Cardiac muscle cell (in vitro differentiated cells and primary cell): Measurements from ENCODE around the gene PPIE. TPM values are rescaled to one million over a fixed set of nuclear protein-coding genes. Genes with fewer than 3 reads are reported as not detected.
"Not testable (repeated sequence)": the region's sequence is repeated elsewhere in the genome, so short reads cannot be mapped to it uniquely, and the experiment has no call there.

Source experiments
- DNase-seq, 2 donors: peaks; one replicate each; pipeline versions ENCODE4 v3.0.0 to v3.0.0-alpha.2; 2010 to 2017; ENCODE audit warnings: low read depth in 1 of 2, low spot score in 1 of 2
- H3K27ac ChIP-seq: fragments of 200-600 bp; sonication (generic); 2 replicates; pipeline ENCODE4 v1.5.1; 2016
- H3K27me3 ChIP-seq: fragments of 200-600 bp; sonication (generic); 2 replicates; pipeline ENCODE4 v1.6.0; 2016; ENCODE audit warnings: control low read depth
- H3K36me3 ChIP-seq: fragments of 200-600 bp; sonication (generic); 2 replicates; pipeline ENCODE4 v1.5.1; 2016; ENCODE audit warnings: control low read depth
- H3K4me1 ChIP-seq: fragments of 200-600 bp; sonication (generic); 2 replicates; pipeline ENCODE4 v1.8.1; 2017; ENCODE audit warnings: low read depth, mild to moderate bottlenecking, mixed run types
- H3K4me3 ChIP-seq: fragments of 200-600 bp; sonication (generic); 2 replicates; pipeline ENCODE4 v1.5.1; 2016; ENCODE audit warnings: mild to moderate bottlenecking
- H3K9me3 ChIP-seq: fragments of 200-600 bp; sonication (generic); 2 replicates; pipeline ENCODE4 v1.5.1; 2017; ENCODE audit warnings: low read depth, mild to moderate bottlenecking, control low read depth
- CTCF ChIP-seq: IDR thresholded peaks from 2 replicates; pipeline ENCODE4 v1.5.1; 2012; ENCODE audit warnings: low read depth, mild to moderate bottlenecking, low read length
- polyA plus RNA-seq: library from polyadenylated mRNA; unstranded; fragments of >200 nt; fragmentation: Nextera tagmentation; extraction: Ambion mirVana; gene quantifications from 2 replicates; pipeline ENCODE4 v1.2.1, GENCODE V29; 2016
- total RNA-seq: library from RNA; depleted of rRNA; stranded (reverse); fragments of >200 nt; gene quantifications from 2 replicates; pipeline ENCODE4 v1.2.3, GENCODE V29; 2016

PPIE gene
- total and polyA plus RNA-seq, 2 experiments from 2014 or later, result 38.7 to 68.3 TPM

DNA sequence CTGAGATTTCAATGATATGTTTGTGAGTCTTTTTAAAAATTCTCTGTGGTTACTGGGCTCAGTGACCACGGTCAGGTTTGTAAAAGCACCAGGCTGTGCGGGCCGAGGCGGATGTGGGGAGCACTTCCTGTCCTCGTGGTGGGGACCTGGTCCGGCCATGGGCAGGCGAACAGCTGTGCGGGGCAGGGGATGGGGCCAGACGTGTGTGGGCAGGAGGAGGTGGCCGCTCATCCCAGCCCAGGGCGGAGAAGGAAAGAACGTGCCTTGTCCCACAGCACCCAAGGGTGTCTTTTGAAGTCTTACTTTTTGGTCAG is 37.7 kb downstream of the PPIE start:
- H3K27ac ChIP-seq, result no peak overlapping the region
- H3K4me1 ChIP-seq, result no peaks in the 10 kb centered on the region
- DNase-seq, result no peak
- TF ChIP-seq CTCF, result no peak
- no peaks in the 10 kb centered on the region for H3K36me3 ChIP-seq
- peaks cover 37% of the 10 kb centered on the region for H3K27me3 ChIP-seq
- H3K9me3 ChIP-seq, result no peaks in the 10 kb centered on the region
- no peak overlapping the region for H3K4me3 ChIP-seq

- TF ChIP-seq CTCF, result no peak
- peaks cover 38% of the 10 kb centered on the region for H3K27me3 ChIP-seq
- DNase-seq, result no peak
- no peaks in the 10 kb centered on the region for H3K36me3 ChIP-seq
- no peaks in the 10 kb centered on the region for H3K4me1 ChIP-seq
- no peaks in the 10 kb centered on the region for H3K9me3 ChIP-seq
- H3K4me3 ChIP-seq, result no peak overlapping the region
- H3K27ac ChIP-seq, result no peak overlapping the region
These were observed 38.2 kb downstream of the PPIE start for GRCh38 chr1:39776886-39777285.

GRCh38 chr1:39777306-39777705 is 38.6 kb downstream of the PPIE start:
- Histone ChIP-seq H3K9me3 (no peaks in the 10 kb centered on the region), H3K4me1 (no peaks in the 10 kb centered on the region), H3K27me3 (peaks cover 38% of the 10 kb centered on the region), H3K27ac (no peak overlapping the region), H3K36me3 (no peaks in the 10 kb centered on the region), H3K4me3 (no peak overlapping the region)
- TF ChIP-seq CTCF, result no peak
- DNase-seq, result no peak

- peaks cover 44% of the 10 kb centered on the region for H3K27me3 ChIP-seq
- not testable (repeated sequence) for H3K4me3 ChIP-seq, DNase-seq, H3K36me3 ChIP-seq, H3K4me1 ChIP-seq, H3K9me3 ChIP-seq, H3K27ac ChIP-seq
These were observed 39.2 kb downstream of the PPIE start for GRCh38 chr1:39777896-39778295.

GRCh38 chr1:39778463-39779099 is 39.9 kb downstream of the PPIE start:
- H3K9me3 ChIP-seq, H3K4me3 ChIP-seq, DNase-seq, H3K27ac ChIP-seq, H3K4me1 ChIP-seq, H3K36me3 ChIP-seq: not testable (repeated sequence)
- peaks cover 51% of the 10 kb centered on the region for H3K27me3 ChIP-seq

DNA sequence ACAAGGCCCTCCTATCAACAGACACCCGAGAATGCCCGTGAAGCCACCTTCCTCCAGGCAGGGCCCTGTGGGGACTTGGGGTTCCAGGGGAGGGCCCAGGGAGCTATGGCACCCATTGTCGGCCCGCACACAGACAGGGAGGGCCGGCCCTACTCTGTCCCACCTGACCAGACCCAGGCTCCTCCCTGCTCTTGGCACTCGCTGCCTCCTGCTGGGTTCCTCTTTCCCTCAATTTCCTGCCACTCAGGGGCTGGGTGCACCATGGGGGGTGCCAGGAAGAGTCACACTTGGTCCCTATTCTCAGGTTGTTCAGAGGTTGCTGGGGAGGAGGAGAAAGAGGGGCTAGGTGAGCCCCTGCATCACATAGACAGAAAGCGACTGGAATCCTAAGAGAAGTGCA is 40.5 kb downstream of the PPIE start:
- H3K4me1 ChIP-seq, result no peaks in the 10 kb centered on the region
- no peak overlapping the region for H3K4me3 ChIP-seq
- TF ChIP-seq CTCF, result no peak
- H3K27ac ChIP-seq, result no peak overlapping the region
- no peak for DNase-seq
- H3K9me3 ChIP-seq, result no peaks in the 10 kb centered on the region
- H3K36me3 ChIP-seq, result no peaks in the 10 kb centered on the region
- H3K27me3 ChIP-seq, result peaks cover 56% of the 10 kb centered on the region

- Histone ChIP-seq H3K36me3 (no peaks in the 10 kb centered on the region), H3K27me3 (peaks cover 56% of the 10 kb centered on the region), H3K4me1 (no peaks in the 10 kb centered on the region), H3K9me3 (no peaks in the 10 kb centered on the region), H3K27ac (no peak overlapping the region), H3K4me3 (no peak overlapping the region)
- no peak for TF ChIP-seq CTCF
- no peak for DNase-seq
These were observed 41.1 kb downstream of the PPIE start for GRCh38 chr1:39779821-39780220.
